GM12865 (cell line): ENCODE measurements around the gene DAPK1.
A peak's percentile ranks its signal among the peaks of the same experiment; 100 is the strongest.

Source experiments
- DNase-seq: peaks from one replicate; pipeline ENCODE4 v3.0.0; 2010; ENCODE audit warnings: low read depth
- H3K4me3 ChIP-seq: 2 replicates; pipeline ENCODE4 v1.5.1; 2011; ENCODE audit warnings: mild to moderate bottlenecking, low read depth, low read length, control low read depth
- CTCF ChIP-seq: IDR thresholded peaks from 2 replicates; pipeline ENCODE4 v1.5.1; 2011; ENCODE audit warnings: low read length, control low read depth, low read depth, inconsistent platforms; ENCODE audit not compliant: insufficient read depth; ENCODE audit errors: missing control alignments

DAPK1 gene

GRCh38 chr9:87678650-87679355 lies 181.1 kb downstream of the DAPK1 start:
- DNase-seq = peak; percentile 57
- TF ChIP-seq CTCF = peak; percentile 70
- H3K4me3 ChIP-seq = no peak overlapping the region

GRCh38 chr9:87681271-87682061 lies 183.8 kb downstream of the DAPK1 start:
- H3K4me3 ChIP-seq = no peak overlapping the region
- DNase-seq = no peak
- TF ChIP-seq CTCF = no peak

- no peak for TF ChIP-seq CTCF
- no peak overlapping the region for H3K4me3 ChIP-seq
- no peak for DNase-seq
Measured at GRCh38 chr9:87682085-87682484, 184.4 kb downstream of the DAPK1 start.

GRCh38 chr9:87682618-87683017 lies 185.0 kb downstream of the DAPK1 start:
- no peak for TF ChIP-seq CTCF
- no peak for DNase-seq
- no peak overlapping the region for H3K4me3 ChIP-seq

GRCh38 chr9:87683751-87684626 lies 186.3 kb downstream of the DAPK1 start:
- peak; percentile 4 for TF ChIP-seq CTCF

GRCh38 chr9:87684627-87685219 lies 187.1 kb downstream of the DAPK1 start:
- DNase-seq = no peak
- TF ChIP-seq CTCF = peak; percentile 55
- no peak overlapping the region for H3K4me3 ChIP-seq

More at GRCh38 chr9:87683751-87684626, 186.3 kb downstream of the DAPK1 start:
- DNase-seq = no peak
- no peak overlapping the region for H3K4me3 ChIP-seq
